NCI-H2227 (cell line): ENCODE results near the gene BMAL2.
A peak's percentile ranks its signal among the peaks of the same experiment; 100 is the strongest.

ENCODE experiments used
- DNase-seq: peaks from one replicate; lab custom pipeline; 2025; ENCODE audit not compliant: unreplicated experiment; lab: John Stamatoyannopoulos, UW

The BMAL2 gene

DNA sequence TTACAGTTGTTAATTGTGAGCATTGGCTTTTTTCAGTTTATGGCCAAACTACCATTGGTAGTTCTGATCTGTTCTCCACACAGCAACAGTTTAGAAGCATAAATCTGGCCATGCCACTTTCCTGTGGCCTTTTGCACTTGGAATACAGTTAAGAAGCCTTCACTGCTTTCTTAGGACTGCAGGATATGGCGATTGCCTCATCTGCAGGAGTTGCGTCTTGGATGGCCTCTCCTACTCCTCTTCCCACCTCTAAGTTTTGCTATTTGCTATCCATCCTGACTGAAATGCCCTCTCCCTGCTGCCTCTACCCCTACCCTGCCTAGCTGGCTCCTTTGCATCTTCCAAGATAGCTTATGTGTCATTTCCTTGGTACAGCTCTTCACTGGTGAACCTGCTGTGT lies 12.8 kb upstream of the BMAL2 start:
- no peak for DNase-seq

DNA sequence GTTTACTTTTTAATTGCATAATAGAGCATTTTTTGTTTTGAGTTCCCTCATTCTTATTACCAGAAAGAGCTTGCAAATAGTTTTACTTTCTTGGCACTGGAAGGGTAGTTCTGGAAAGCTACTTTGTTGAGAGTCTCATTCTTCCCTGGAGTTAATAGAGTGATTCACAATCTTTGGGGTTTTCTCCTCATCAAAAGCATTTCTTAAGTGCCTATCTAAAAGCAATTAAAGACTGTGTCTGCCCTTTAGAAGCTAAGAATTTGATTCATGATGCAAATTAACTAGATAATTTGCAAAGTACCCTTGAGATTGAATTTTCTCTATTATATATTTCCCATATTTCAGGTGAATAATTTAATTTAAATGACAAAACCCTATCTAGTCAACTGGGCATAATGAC lies 8.1 kb upstream of the BMAL2 start:
- no peak for DNase-seq

DNA sequence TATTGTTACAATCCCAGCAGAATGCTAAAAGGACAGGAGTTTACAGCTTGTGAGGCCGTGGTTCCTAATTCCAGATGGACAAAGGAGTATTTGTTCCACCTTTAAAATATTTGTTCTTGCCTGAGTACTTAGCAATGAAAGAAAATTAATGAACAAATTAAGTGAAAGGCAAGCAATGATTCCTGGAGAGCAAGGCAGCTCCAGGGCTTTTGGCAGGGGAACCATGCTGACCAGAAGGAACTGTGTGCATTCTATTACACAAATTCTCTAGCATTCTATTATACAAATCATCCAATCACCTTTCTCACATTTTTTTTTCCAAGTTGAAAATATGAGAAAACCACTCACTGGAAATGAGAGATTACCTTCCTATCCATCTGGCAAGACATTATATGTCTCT lies 1.8 kb upstream of the BMAL2 start:
- DNase-seq, result no peak

DNA sequence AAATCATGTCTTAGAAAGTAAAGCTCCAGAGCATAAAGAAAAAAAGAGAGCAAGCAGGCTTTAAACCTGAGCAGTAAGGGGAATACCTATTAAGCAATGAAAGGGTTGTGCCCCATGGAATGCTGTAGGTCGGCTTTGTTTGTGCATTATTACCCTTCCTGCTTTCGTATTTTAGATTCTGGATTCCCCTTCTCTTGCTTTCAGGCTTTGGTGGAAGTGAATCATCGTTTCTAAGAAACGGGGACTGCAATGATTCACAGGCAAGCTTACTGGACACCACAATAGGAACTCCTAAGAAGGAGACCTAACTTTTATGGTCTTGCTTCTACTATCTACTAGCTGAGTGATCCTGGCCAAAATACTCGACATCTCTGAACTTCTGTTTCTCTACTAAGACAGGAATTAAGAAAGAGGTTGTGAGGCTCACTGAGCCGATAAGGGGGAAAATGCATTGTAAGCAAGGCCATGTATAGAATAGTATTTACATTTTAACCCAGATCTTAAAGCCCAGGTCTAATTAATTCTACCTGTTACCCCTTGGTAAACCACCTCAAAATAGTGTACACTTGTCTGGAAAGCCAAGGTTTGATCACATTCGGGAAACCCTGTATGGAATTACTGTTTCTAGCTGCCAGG lies 1.2 kb upstream of the BMAL2 start:
- no peak for DNase-seq

DNA sequence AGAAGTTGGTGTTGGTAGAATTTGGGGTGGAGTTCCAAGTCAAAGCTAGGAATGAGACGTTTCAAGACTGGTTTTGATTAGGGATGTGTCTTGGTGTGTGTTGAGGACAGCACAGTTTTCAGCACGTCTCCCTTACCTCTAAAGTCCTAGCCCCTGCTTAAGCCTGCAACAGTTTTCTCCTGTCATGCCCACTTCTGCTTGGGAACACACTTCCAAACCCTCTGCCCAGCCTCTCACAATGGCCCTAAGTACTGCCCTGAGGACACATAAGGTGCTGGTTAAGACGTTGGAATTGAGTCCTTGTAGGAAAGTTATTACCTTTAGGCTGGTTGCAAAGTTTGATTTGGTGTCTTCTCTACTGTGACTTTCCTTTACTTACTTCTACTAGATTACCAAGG lies 710 bp upstream of the BMAL2 start:
- no peak for DNase-seq

DNA sequence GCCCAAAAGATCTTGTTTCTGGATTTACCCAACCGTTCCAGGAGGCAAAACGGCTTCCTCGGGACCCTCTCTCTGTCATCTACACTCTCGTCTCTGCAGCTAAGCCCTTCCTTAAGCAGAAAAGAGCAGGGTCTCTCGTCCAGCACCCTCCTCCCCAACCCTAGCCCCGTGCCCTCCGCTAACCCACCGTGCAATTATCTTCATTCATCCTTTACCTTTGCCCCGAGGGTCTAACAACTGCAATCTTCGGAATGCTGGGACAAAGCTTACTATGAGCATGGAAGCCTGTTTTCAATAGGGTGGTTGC lies 276 bp upstream of the BMAL2 start:
- no peak for DNase-seq

DNA sequence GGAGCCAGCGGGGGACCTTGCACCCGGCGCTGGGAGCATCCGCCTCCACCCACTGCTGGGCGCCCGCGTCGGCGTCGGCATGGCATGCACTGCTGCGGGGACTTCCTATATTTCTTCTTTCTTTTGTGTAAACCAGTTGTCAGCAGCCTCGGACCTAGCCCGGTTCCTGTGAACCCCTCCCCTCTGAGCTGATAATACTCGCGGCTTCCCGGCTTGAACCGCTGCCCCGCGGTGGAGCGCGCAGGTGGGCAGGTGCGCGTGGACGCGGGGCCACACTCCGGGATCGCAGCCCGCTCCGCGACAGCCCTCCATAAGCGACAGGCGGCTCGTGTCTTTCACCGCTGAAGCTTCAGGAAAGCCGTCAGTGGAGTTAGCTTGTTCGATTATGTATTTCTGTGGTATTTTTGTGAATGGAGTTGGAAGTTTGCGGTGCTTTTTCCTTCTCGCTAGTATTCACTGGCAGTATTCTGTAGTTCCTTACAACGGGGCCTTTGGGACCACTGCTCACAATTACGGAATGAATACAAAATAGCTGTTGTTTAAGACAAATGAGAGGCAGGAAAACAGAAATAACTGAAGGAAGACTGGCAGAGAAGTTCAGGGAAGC lies 870 bp downstream of the BMAL2 start:
- peak; percentile 31 for DNase-seq

DNA sequence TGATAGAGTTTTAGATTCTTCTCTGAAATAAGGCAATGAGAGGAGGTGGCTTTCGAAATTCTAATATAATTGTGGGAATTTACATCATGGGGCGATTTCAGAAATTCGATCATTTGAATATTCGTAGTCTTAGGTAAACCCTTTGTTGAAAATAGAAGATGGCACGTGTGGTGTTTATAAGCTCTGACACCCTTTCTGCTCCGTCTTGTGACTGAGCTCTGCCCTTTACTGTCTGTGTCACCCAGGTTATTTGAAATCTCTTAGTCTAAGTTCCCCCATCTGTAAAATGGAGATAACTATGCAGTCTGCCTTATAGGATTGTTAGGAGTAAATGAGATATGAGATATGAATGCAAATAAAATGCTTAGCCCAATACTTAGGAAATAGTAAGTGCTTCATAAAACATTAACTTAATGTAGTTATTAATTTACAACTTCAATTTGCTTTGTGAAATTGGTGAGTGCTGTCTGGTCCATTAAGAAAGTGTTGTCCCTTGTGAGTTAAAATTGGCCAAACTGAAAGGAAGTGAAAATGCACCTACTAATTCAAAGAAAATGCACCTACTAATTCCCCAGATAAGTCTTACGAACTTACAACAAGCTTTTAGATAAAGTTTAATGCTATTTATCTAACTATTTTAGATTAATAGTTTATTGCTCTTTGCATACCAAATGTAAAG lies 1.5 kb downstream of the BMAL2 start:
- DNase-seq, result no peak

DNA sequence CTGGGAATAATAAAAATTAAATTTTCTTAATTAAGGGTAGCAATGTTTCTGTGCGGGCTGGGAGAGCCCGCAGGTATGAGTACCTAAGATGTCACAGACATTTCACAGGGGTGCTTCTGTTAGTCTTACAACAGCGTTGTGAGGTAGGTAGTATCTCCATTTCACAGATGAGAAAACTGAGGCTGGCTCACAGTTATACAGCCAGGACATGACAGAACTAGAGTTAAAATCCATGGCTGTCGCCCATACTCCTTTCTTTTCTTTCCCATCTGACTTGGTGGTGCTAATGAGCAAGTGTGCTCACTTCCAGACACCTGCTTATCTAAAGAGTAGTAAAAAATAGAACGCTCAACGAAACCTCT lies 2.1 kb downstream of the BMAL2 start:
- DNase-seq, result no peak

DNA sequence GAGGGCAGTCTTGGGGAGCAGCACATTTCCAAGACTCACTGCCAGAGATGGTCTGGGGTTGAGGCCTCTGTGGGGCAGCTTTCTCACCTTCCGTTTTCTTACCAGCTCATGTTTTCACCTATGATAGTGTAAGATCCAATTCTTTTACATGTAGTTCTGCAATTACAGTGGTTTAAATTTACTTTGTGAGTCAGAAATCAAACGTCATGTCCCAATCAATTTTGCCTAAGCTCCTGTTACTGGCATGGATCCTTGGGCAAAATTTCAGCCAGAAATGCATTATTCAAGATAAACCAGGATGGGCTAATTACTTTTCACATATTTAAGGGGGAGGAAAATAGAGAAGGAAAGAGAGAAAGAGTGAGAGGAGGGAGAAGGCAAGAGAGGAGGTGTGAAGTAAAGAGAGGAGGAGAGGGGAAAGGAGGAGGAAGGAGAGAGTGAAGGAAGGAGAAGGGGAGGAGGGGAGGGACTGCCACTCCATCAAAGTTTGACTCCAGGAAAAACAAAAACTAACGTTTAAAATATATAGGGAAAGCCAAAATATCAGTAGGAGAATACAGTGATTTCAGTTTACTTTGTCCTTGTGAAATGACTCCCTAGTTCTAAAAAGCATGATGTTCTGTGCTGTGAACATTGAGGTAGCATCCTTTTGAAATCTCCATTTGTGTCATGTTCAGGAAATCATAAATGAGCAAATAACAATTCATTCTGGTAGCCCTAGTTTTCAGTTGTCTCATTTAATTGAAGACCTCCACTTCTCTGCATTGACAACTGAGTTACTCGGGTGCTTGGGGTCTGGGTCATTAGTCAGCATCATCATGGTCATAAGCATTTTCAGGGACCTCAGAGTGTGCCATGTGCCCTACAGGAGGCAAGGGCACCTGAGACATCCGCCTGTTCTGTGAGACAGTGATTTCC lies 3.0 kb downstream of the BMAL2 start:
- DNase-seq, result no peak

DNA sequence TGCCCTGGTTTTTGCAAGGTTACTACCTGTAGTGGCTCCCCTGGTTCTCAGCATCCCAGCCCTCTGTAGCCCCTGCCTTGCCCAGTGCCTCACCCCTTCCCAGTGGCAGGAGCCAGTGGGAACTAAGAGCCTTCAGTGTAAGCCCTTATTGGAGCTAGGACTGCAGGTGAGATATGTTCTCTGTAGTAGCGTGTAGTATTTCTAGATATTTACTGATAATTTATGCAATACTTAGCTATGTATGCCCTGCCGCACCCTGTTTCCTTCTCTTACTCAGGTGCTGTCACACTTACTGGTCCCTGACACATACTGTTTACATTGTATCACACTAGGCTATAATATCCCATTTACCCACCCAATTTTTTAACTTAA lies 3.6 kb downstream of the BMAL2 start:
- DNase-seq, result no peak

DNA sequence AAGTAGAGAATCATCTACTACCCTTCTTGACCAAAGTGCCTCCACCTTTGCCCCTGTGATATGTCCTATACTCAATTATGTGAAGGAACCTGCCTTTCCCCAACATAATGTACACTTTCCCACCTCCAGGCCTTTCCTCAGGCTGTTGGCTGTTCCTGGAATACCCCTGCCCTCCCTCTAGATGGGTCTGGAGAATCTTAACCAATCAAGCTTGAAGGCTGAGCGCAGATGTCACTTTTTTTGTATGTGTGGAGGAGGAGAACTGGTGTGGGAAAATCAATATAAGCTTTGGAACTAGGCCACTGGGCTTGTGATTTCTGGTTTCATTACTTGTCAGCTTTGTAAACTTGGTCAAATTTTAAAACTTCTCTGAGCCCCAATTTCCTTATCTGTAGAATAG lies 4.7 kb downstream of the BMAL2 start:
- DNase-seq, result no peak

DNA sequence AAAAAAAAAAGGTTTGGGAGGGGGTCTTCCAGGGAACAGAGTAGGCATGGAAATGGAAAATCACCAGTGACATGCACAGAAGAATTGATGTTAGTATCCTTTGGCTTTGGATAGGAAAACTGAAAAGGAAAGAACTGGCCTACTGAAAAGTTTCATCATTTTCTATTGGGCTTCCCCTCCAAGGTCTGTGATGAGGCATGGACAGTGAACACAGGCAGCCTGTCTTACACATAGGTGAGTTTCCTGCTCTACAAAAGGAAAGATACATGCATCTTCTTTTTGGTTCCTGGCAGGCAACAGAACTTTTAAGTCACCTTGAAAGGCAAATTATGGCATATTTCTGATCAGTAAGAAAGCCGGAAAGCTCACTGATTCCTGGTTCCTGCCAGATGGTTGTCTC lies 5.8 kb downstream of the BMAL2 start:
- no peak for DNase-seq

DNA sequence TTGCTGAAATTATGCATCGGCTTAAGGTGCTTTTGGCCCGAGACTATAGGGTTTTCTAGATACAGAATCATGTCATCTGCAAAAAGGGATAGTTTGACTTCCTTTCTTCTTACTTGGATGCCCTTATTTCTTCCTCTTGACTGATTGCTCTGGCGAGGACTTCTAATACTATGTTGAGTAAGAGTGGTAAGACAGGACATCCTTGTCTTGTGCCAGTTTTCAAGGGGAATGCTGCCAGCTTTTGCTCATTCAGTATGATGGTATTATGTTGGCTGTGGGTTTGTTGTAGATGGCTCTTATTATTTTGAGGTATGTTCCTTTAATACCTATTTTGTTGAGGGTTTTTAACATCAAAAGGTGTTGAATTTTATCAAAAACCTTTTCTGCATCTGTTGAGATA lies 8.3 kb downstream of the BMAL2 start:
- no peak for DNase-seq

DNA sequence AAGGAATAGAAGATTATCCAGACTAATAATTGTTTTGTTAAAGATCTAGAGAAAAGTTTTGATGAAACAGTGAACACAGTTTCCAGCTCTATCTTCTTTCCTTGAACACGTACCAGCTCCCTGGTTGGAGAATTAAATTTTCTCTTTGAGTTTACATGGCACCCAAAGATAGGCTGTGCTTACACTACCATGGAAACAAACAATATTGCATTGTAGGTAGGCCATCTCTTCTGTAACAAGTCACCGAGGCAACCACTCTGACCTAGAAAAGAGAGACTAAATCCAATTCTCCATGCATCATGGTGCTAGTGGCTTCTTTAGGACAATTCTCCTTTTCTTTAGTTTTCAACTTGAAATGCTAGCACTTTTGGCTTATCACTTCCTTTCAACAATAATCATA lies 9.9 kb downstream of the BMAL2 start:
- DNase-seq, result no peak

DNA sequence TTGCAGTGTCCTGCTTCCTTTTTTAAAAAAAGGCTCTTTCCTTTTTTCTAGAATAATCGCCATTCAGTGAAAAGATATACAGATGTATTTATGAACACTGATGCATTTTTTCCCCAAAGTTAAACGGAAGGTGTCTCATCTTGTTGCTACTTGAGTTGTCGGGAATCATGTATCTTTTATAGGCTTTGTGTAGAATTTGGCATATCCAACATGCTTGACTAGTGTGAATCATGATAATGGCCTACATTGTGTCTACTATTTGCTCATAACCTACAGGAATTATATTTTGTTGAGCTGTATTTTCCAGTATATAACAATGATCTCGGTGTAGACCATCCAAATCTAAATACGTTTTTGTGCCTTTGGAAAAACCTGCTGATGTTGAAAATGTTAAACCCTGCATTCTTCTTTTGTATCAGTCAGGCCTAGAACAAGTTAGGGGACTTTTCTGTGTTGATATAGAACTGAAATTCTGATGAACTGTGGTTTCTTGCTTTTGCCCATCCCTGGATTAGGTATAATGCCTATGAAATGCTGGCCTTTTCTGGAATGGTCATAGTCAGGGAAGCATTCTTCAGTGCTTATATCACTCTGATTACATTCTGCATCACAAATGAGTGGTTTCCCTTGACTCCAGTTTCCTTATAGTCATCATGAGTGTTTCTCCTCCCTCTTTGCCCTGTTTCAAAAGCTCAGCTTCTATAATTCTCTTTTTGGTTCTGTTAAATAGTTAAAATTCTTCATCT lies 10.8 kb downstream of the BMAL2 start:
- no peak for DNase-seq

DNA sequence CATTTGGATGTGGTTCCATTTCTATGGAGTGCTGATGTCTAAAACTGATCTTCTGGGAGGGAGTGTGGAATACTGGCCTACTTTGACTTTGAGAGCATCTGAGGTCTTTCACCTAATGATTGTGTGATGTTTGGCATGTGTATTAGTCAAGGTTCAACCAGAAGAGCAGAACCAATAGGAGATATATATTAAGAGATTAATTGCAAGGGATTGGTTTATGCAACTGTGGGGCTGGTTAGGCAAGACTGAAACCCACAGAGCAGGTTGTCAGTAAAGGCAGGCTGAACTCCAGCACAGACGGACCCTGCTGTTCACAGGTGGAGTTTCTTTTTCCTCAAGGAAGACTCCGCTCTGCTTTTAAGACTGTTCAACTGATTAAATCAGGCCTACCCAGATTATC lies 11.6 kb downstream of the BMAL2 start:
- DNase-seq, result no peak

DNA sequence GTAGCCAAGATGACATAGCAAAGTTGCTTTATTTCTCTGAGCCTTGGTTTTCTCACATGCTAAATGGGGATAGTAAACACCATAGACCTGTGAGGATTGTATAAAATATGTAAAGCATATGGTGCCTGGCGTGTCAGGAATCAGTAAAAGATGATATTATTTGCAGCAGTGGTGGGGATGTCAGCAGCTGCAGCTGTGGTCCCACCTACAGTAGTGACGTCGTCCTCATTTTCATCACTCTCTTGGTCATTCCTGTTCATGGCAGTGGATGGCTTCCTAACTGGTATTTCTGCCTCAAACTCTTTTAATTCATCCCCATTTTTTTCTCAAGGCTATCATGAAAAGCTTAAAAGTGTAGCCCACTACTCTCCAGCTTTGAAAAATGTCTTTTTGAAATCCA lies 12.1 kb downstream of the BMAL2 start:
- DNase-seq, result no peak

DNA sequence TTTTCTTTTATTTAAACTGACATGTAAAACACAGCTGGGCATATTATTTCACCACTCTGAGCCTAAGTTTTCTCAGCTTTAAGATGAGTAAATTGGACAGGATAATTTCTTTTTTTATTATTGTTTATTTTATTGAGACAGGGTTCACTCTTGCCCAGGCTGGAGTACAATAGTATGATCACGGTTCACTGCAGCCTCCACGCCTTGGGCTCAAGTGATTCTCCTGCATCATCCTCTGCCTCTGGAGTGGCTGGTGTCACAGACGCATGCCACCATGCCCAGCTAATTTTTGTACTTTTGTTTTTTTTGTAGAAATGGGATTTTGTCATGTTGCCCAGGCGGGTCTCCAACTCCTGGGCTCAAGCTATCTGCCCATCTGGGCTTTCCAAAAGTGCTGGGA lies 12.7 kb downstream of the BMAL2 start:
- DNase-seq, result no peak

DNA sequence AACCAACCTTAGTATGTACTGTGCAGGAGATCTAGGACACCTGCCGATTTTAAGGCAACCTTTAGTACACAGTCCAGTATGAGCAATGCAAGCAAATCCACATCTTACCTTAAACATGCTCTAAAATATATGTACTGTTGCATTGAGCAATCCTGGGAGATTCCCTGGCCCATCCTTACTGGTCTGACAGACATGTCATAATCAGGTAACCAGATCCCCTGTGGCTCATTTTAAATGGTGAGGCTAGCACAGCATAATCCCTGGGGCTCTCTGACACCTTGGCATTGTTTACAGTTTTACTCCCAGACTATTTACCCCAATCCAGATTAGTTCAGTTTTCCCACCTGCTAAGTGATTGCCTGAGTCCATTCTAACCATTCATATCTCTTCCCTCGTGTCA lies 15.1 kb downstream of the BMAL2 start:
- no peak for DNase-seq

DNA sequence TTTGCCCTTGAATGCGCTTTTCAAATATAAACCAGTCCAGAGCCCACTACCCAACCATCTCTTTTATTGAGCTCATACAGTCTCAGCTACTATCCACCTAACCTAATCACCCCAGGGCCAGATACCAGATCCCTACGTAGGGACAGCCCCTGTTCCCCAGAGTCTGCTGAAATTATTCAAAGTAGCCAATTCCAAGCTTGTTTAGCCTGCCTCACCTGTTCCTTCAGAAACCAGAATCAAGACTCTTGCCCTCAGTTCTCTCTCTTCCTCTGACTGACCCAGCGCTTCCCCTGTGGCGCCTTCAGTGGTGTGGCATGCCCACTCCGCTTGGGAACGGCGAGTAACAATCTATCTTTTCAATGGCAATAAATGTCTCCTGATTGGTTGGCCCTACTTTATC lies 18.8 kb downstream of the BMAL2 start:
- DNase-seq, result no peak
